SK-N-SH treated with all-trans-retinoic acid at 6 μM for 48 hours (cell line): ENCODE results near the gene CALN1.
"Not testable (repeated sequence)": the region's sequence is repeated elsewhere in the genome, so short reads cannot be mapped to it uniquely, and the experiment has no call there.

Experiments
- ATAC-seq: fragments of 200-7000 bp; cut with Tn5 transposase; 3 replicates; pipeline ENCODE4 v1.9.1; 2020; ENCODE audit warnings: mild to moderate bottlenecking, moderate library complexity
- ARNTL ChIP-seq: fragments of 450-650 bp; formaldehyde crosslinking; IDR thresholded peaks from 2 replicates; pipeline ENCODE4 v1.5.0; 2020; ENCODE audit warnings: low read depth, mild to moderate bottlenecking, moderate library complexity, borderline replicate concordance
- CSDC2 ChIP-seq: fragments of 250-450 bp; sonication (Bioruptor Pico); IDR thresholded peaks from 2 replicates; pipeline ENCODE4 v1.5.0; 2020; ENCODE audit warnings: mild to moderate bottlenecking, moderate library complexity
- ESRRG ChIP-seq: fragments of 250-450 bp; sonication (Bioruptor Pico); IDR thresholded peaks from 2 replicates; pipeline ENCODE4 v1.6.1; 2021; ENCODE audit warnings: mild to moderate bottlenecking
- ISL1 ChIP-seq: fragments of 250-450 bp; sonication (Bioruptor Pico); IDR thresholded peaks from 2 replicates; pipeline ENCODE4 v2.1.2; 2022; ENCODE audit warnings: mild to moderate bottlenecking, moderate library complexity
- OSR1 ChIP-seq: fragments of 250-450 bp; sonication (Bioruptor Pico); IDR thresholded peaks from 2 replicates; pipeline ENCODE4 v1.8.0; 2022; ENCODE audit warnings: moderate library complexity, mild to moderate bottlenecking, inconsistent platforms
- PPARA ChIP-seq: fragments of 250-450 bp; sonication (Bioruptor Pico); IDR thresholded peaks from 2 replicates; pipeline ENCODE4 v1.5.0; 2020; ENCODE audit warnings: mild to moderate bottlenecking, borderline replicate concordance
- SNAI2 ChIP-seq: fragments of 250-450 bp; sonication (Bioruptor Pico); IDR thresholded peaks from 2 replicates; pipeline ENCODE4 v1.5.0; 2020; ENCODE audit warnings: mild to moderate bottlenecking, moderate library complexity
- TCF4 ChIP-seq: fragments of 250-450 bp; sonication (Bioruptor Pico); IDR thresholded peaks from 2 replicates; pipeline ENCODE4 v1.8.0; 2021; ENCODE audit warnings: mild to moderate bottlenecking, moderate library complexity, borderline replicate concordance
- TOX ChIP-seq: fragments of 250-450 bp; sonication (Bioruptor Pico); IDR thresholded peaks from 2 replicates; pipeline ENCODE4 v1.8.0; 2021; ENCODE audit warnings: mild to moderate bottlenecking, moderate library complexity, borderline replicate concordance
- ZC3H10 ChIP-seq: fragments of 250-450 bp; sonication (Bioruptor Pico); IDR thresholded peaks from 2 replicates; pipeline ENCODE4 v1.5.1; 2021; ENCODE audit warnings: mild to moderate bottlenecking, moderate library complexity
- ZFP3 ChIP-seq: fragments of 250-450 bp; sonication (Bioruptor Pico); IDR thresholded peaks from 2 replicates; pipeline ENCODE4 v1.5.0; 2020; ENCODE audit warnings: mild to moderate bottlenecking, moderate library complexity
- ZFP30 ChIP-seq: fragments of 450-650 bp; formaldehyde crosslinking; IDR thresholded peaks from 2 replicates; pipeline ENCODE4 v1.5.0; 2022; ENCODE audit warnings: mild to moderate bottlenecking, moderate library complexity
- ZNF565 ChIP-seq: fragments of 450-650 bp; formaldehyde crosslinking; conservative IDR thresholded peaks from 2 replicates; pipeline ENCODE4 v1.5.0; 2020; ENCODE audit warnings: low read depth, mild to moderate bottlenecking, moderate library complexity
- ZNF70 ChIP-seq: fragments of 450-650 bp; formaldehyde crosslinking; IDR thresholded peaks from 2 replicates; pipeline ENCODE4 v1.5.0; 2020; ENCODE audit warnings: mild to moderate bottlenecking, moderate library complexity
- ZNF8 ChIP-seq: fragments of 450-650 bp; formaldehyde crosslinking; IDR thresholded peaks from 2 replicates; pipeline ENCODE4 v1.5.0; 2020; ENCODE audit warnings: mild to moderate bottlenecking, moderate library complexity
- TF ChIP-seq, protein P1 (sequence below): fragments of 250-450 bp; sonication (Bioruptor Pico); IDR thresholded peaks from 2 replicates; pipeline ENCODE4 v1.8.0; 2021; ENCODE audit warnings: low read depth, mild to moderate bottlenecking, moderate library complexity, borderline replicate concordance
- TF ChIP-seq, protein P2 (sequence below): fragments of 250-450 bp; sonication (Bioruptor Pico); IDR thresholded peaks from 2 replicates; pipeline ENCODE4 v1.5.1; 2021; ENCODE audit warnings: mild to moderate bottlenecking, moderate library complexity
- TF ChIP-seq, protein P3 (sequence below): fragments of 250-450 bp; sonication (Bioruptor Pico); IDR thresholded peaks from 2 replicates; pipeline ENCODE4 v1.5.0; 2020; ENCODE audit warnings: mild to moderate bottlenecking, moderate library complexity
- TF ChIP-seq, protein P4 (sequence below): fragments of 250-450 bp; sonication (Bioruptor Pico); IDR thresholded peaks from 2 replicates; pipeline ENCODE4 v1.8.0; 2020; ENCODE audit warnings: mild to moderate bottlenecking, moderate library complexity, borderline replicate concordance

Gene CALN1

DNA sequence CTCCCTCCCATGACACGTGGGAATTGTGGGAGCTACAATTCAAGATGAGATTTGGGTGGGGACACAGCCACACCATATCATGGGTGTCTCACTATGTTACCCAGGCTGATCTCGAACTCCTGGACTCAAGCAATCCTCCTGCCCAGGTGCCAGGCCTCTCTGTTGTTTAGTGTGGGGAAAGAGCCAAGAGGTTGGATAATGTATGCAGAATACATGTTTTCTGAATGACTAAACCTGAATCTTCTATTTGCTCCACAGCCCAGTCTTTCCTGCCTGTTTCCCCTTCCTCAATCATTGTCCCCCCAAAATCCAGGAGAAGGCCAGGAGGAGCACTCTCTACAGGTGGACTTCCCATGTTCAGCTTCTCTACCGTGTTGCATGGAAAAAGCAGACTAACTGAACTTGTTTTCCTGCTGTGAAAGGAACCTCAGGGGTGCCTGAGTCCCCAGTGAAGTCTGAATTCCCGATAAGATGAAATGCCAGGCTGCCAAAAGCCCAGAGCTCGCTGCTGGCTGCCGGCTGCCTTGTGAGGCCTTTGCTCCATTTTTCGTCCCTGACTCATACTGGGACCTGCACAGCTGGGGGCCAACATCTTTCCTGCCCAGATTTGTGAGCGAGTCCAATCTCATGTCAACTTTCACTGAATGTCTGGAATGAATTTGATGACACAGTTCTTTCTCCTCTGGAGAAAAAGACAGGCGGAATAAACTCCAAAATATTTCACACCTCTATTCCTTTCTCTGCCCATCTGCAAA lies 588.0 kb downstream of the CALN1 start:
- TF ChIP-seq ZFP30 (CRISPR knock-in tag) (no peak), TCF4 (CRISPR knock-in tag) (no peak)
- TF ChIP-seq, protein P1, sequence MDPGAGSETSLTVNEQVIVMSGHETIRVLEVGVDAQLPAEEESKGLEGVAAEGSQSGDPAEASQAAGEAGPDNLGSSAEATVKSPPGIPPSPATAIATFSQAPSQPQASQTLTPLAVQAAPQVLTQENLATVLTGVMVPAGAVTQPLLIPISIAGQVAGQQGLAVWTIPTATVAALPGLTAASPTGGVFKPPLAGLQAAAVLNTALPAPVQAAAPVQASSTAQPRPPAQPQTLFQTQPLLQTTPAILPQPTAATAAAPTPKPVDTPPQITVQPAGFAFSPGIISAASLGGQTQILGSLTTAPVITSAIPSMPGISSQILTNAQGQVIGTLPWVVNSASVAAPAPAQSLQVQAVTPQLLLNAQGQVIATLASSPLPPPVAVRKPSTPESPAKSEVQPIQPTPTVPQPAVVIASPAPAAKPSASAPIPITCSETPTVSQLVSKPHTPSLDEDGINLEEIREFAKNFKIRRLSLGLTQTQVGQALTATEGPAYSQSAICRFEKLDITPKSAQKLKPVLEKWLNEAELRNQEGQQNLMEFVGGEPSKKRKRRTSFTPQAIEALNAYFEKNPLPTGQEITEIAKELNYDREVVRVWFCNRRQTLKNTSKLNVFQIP (CRISPR knock-in tag), result no peak
- no peak for ATAC-seq

DNA sequence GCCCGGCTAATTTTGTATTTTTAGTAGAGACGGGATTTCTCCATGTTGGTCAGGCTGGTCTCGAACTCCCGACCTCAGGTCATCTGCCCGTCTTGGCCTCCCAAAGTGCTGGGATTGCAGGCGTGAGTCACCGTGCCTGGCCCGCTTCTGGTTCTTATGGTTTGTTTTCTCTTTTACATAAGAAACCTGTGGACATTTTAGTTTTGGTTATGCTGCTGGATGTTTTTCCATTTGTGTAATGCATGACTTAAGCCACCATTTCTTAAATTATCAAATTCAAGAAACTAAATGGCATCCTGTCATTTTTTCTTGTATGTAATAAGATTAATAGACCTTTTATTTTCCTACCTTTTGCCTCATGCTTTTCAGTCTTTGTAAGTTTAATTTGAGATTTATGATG lies 589.7 kb downstream of the CALN1 start:
- not testable (repeated sequence) for ATAC-seq

DNA sequence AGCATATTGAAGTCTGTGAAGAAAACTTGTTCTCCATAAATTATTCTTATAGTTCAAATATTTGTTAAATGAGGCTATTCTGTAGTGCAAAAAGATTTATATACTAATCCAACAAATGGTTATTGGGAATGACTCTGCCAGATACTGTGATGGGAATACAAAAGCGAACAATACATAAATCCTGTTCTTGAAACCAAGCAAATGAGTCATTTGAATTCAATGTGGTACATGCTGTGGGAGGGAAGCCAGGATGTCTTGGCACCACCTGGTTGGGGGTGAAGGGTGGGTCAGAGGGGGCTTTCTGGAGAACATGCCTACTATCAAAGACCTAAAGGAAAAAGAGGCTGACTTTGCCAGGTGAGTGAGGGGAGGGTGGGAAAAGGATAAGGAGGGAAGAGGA lies 594.2 kb downstream of the CALN1 start:
- no peak for ATAC-seq
- TF ChIP-seq, protein P2, sequence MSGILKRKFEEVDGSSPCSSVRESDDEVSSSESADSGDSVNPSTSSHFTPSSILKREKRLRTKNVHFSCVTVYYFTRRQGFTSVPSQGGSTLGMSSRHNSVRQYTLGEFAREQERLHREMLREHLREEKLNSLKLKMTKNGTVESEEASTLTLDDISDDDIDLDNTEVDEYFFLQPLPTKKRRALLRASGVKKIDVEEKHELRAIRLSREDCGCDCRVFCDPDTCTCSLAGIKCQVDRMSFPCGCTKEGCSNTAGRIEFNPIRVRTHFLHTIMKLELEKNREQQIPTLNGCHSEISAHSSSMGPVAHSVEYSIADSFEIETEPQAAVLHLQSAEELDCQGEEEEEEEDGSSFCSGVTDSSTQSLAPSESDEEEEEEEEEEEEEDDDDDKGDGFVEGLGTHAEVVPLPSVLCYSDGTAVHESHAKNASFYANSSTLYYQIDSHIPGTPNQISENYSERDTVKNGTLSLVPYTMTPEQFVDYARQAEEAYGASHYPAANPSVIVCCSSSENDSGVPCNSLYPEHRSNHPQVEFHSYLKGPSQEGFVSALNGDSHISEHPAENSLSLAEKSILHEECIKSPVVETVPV, result no peak
- TF ChIP-seq ZNF8 (CRISPR knock-in tag) (no peak), OSR1 (no peak), ISL1 (CRISPR knock-in tag) (no peak)
- TF ChIP-seq, protein P3, sequence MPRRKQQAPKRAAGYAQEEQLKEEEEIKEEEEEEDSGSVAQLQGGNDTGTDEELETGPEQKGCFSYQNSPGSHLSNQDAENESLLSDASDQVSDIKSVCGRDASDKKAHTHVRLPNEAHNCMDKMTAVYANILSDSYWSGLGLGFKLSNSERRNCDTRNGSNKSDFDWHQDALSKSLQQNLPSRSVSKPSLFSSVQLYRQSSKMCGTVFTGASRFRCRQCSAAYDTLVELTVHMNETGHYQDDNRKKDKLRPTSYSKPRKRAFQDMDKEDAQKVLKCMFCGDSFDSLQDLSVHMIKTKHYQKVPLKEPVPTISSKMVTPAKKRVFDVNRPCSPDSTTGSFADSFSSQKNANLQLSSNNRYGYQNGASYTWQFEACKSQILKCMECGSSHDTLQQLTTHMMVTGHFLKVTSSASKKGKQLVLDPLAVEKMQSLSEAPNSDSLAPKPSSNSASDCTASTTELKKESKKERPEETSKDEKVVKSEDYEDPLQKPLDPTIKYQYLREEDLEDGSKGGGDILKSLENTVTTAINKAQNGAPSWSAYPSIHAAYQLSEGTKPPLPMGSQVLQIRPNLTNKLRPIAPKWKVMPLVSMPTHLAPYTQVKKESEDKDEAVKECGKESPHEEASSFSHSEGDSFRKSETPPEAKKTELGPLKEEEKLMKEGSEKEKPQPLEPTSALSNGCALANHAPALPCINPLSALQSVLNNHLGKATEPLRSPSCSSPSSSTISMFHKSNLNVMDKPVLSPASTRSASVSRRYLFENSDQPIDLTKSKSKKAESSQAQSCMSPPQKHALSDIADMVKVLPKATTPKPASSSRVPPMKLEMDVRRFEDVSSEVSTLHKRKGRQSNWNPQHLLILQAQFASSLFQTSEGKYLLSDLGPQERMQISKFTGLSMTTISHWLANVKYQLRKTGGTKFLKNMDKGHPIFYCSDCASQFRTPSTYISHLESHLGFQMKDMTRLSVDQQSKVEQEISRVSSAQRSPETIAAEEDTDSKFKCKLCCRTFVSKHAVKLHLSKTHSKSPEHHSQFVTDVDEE (CRISPR knock-in tag), result no peak

DNA sequence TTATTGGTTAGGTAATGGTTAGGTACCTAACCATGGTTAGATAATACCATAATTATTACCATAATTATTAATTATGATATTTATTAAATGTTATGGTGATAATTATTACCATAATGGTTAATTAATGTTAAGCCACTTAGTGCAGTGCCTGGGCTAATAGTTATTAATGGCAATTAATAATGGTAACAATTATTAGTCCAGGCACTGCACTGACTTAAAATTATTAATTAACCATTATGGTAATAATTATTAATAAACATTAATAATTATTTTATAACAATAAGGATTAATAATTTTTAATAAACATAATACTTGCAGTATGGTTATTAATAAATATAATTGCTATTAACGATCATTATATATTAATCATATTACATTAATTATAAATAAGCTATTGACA lies 604.0 kb downstream of the CALN1 start:
- no peak for ATAC-seq
- no peak for TF ChIP-seq ZNF565 (CRISPR knock-in tag)
- TF ChIP-seq, protein P3 (CRISPR knock-in tag), result no peak
- TF ChIP-seq TCF4 (CRISPR knock-in tag), result no peak
- TF ChIP-seq ZNF8 (CRISPR knock-in tag), result no peak
- no peak for TF ChIP-seq ARNTL
- no peak for TF ChIP-seq PPARA (CRISPR knock-in tag)
- no peak for TF ChIP-seq ZNF70
- TF ChIP-seq OSR1, result no peak
- no peak for TF ChIP-seq TOX (CRISPR knock-in tag)
- TF ChIP-seq, protein P4, sequence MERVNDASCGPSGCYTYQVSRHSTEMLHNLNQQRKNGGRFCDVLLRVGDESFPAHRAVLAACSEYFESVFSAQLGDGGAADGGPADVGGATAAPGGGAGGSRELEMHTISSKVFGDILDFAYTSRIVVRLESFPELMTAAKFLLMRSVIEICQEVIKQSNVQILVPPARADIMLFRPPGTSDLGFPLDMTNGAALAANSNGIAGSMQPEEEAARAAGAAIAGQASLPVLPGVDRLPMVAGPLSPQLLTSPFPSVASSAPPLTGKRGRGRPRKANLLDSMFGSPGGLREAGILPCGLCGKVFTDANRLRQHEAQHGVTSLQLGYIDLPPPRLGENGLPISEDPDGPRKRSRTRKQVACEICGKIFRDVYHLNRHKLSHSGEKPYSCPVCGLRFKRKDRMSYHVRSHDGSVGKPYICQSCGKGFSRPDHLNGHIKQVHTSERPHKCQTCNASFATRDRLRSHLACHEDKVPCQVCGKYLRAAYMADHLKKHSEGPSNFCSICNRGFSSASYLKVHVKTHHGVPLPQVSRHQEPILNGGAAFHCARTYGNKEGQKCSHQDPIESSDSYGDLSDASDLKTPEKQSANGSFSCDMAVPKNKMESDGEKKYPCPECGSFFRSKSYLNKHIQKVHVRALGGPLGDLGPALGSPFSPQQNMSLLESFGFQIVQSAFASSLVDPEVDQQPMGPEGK (CRISPR knock-in tag), result no peak
- no peak for TF ChIP-seq CSDC2
- TF ChIP-seq ESRRG (CRISPR knock-in tag), result no peak
- no peak for TF ChIP-seq SNAI2 (CRISPR knock-in tag)
- TF ChIP-seq ZFP30 (CRISPR knock-in tag), result no peak
- TF ChIP-seq, protein P2, result no peak
- TF ChIP-seq ZC3H10 (CRISPR knock-in tag), result no peak
- no peak for TF ChIP-seq ZFP3 (CRISPR knock-in tag)
